H1 (cell line): Measurements from ENCODE around the gene ST3GAL3. TPM values are rescaled to one million over a fixed set of nuclear protein-coding genes. Genes with fewer than 3 reads are reported as not detected.

ENCODE experiments used
- CTCF ChIA-PET: fragments of 300-600 bp; sonication (Branson Sonifier 250); formaldehyde crosslinking; loops from one replicate; lab custom pipeline; 2021; ENCODE audit not compliant: partially characterized antibody; lab: Charles Lee
- POLR2A ChIA-PET: fragments of 300-600 bp; sonication (Branson Sonifier 250); formaldehyde crosslinking; loops from one replicate; lab custom pipeline; 2021; ENCODE audit warnings: inconsistent platforms; ENCODE audit not compliant: partially characterized antibody; lab: Charles Lee
- DNase-seq, 2 experiments: peaks; one replicate each; pipeline versions ENCODE4 v3.0.0 to v3.0.0-alpha.2; 2010 to 2022; ENCODE audit warnings: low spot score in 2 of 2, low read depth in 1 of 2, mixed read lengths in 1 of 2
- FAIRE-seq: peaks from 2 replicates; lab custom pipeline; 2011; peaks lifted over from hg19 to GRCh38; lab: Jason Lieb, UNC
- H2AFZ ChIP-seq: 2 replicates; pipeline ENCODE4 v1.8.1; 2012; ENCODE audit warnings: low read length, inconsistent platforms
- H2AK5ac ChIP-seq: 2 replicates; pipeline ENCODE4 v1.6.1; 2013; ENCODE audit warnings: low read depth, low read length
- H2BK120ac ChIP-seq: replicated peaks from 2 replicates; pipeline ENCODE3; 2013; ENCODE audit warnings: low read depth, low read length, inconsistent platforms
- H2BK12ac ChIP-seq: 2 replicates; pipeline ENCODE4 v1.6.1; 2013; ENCODE audit warnings: low read depth, low read length
- H2BK15ac ChIP-seq: 2 replicates; pipeline ENCODE4 v1.6.1; 2013; ENCODE audit warnings: low read length
- H2BK20ac ChIP-seq: 2 replicates; pipeline ENCODE4 v1.6.1; 2013; ENCODE audit warnings: low read length
- H2BK5ac ChIP-seq: 2 replicates; pipeline ENCODE4 v1.6.1; 2013; ENCODE audit warnings: low read depth, low read length
- H3K14ac ChIP-seq: 2 replicates; pipeline ENCODE4 v1.6.1; 2013; ENCODE audit warnings: inconsistent platforms; ENCODE audit not compliant: insufficient read length
- H3K18ac ChIP-seq: 2 replicates; pipeline ENCODE4 v1.6.1; 2013; ENCODE audit warnings: low read length; ENCODE audit errors: extremely low read depth
- H3K23ac ChIP-seq: 2 replicates; pipeline ENCODE4 v1.6.1; 2013; ENCODE audit warnings: inconsistent platforms; ENCODE audit not compliant: insufficient read length
- H3K23me2 ChIP-seq: 2 replicates; pipeline ENCODE4 v1.6.1; 2013; ENCODE audit warnings: low read depth, low read length
- H3K27ac ChIP-seq: 2 replicates; pipeline ENCODE4 v1.6.1; 2011; ENCODE audit warnings: low read depth, low read length, inconsistent platforms
- H3K27me3 ChIP-seq, 4 experiments: replicated peaks in 1 of 4; 1 replicate in 1 of 4; 2 replicates in 3 of 4; pipeline versions ENCODE4 v1.6.1 to v1.8.1; 2011 to 2013; ENCODE audit warnings: low read length in 3 of 4, mild to moderate bottlenecking in 3 of 4, inconsistent platforms in 2 of 4, mixed read lengths in 2 of 4, moderate library complexity in 1 of 4; ENCODE audit not compliant: control insufficient read depth in 3 of 4, insufficient read depth in 3 of 4; ENCODE audit errors: extremely low read depth in 1 of 4
- H3K36me3 ChIP-seq, 4 experiments: 2 replicates each; pipeline versions ENCODE4 v1.6.1 to v1.8.1; 2011 to 2013; ENCODE audit warnings: mild to moderate bottlenecking in 4 of 4, low read length in 3 of 4, moderate library complexity in 2 of 4, control low read depth in 1 of 4, inconsistent platforms in 1 of 4; ENCODE audit not compliant: insufficient read depth in 4 of 4, control insufficient read depth in 2 of 4
- H3K4ac ChIP-seq: replicated peaks from 2 replicates; pipeline ENCODE3; 2013; ENCODE audit warnings: low read length, low read depth, mixed read lengths, inconsistent platforms; ENCODE audit not compliant: insufficient read length
- H3K4me1 ChIP-seq, 4 experiments: replicated peaks in 1 of 4; 1 replicate in 1 of 4; 2 replicates in 3 of 4; pipeline versions ENCODE4 v1.6.1 to v1.8.1; 2011 to 2013; ENCODE audit warnings: low read length in 3 of 4, inconsistent platforms in 2 of 4, mixed read lengths in 1 of 4; ENCODE audit not compliant: insufficient read depth in 4 of 4, control insufficient read depth in 3 of 4
- H3K4me2 ChIP-seq, 2 experiments: 2 replicates each; pipeline versions ENCODE4 v1.6.1 to v1.8.1; 2011 to 2013; ENCODE audit warnings: low read depth in 2 of 2, low read length in 2 of 2, control low read depth in 1 of 2, inconsistent platforms in 1 of 2, mild to moderate bottlenecking in 1 of 2; ENCODE audit not compliant: insufficient read depth in 1 of 2
- H3K4me3 ChIP-seq, 4 experiments: fragments of 200-600, 300-600 bp in 1 of 4; sonication (generic), shearing (Covaris generic), sonication (Bioruptor Twin) in 1 of 4; 2 replicates each; pipeline versions ENCODE4 v1.5.1 to v1.8.1; 2011 to 2016; ENCODE audit warnings: low read length in 4 of 4, low read depth in 3 of 4, control low read depth in 2 of 4, inconsistent platforms in 2 of 4, mild to moderate bottlenecking in 2 of 4, mixed read lengths in 1 of 4, moderate library complexity in 1 of 4; ENCODE audit not compliant: insufficient read depth in 2 of 4; ENCODE audit errors: extremely low read depth in 1 of 4
- H3K56ac ChIP-seq: replicated peaks from 2 replicates; pipeline ENCODE3; 2013; ENCODE audit warnings: low read depth, mild to moderate bottlenecking, mixed read lengths, low read length, inconsistent platforms; ENCODE audit not compliant: insufficient read length
- H3K79me1 ChIP-seq: 2 replicates; pipeline ENCODE4 v1.6.1; 2013; ENCODE audit warnings: low read depth, low read length, control low read depth
- H3K79me2 ChIP-seq, 2 experiments: 2 replicates each; pipeline versions ENCODE4 v1.6.1 to v1.8.1; 2012 to 2013; ENCODE audit warnings: low read length in 2 of 2, mild to moderate bottlenecking in 2 of 2, inconsistent platforms in 1 of 2; ENCODE audit not compliant: insufficient read depth in 2 of 2, control insufficient read depth in 1 of 2
- H3K9ac ChIP-seq, 4 experiments: replicated peaks in 1 of 4; 1 replicate in 1 of 4; 2 replicates in 3 of 4; pipeline versions ENCODE4 v1.6.1 to v1.8.1; 2011 to 2013; ENCODE audit warnings: low read depth in 3 of 4, low read length in 3 of 4, control low read depth in 2 of 4, mild to moderate bottlenecking in 2 of 4, moderate library complexity in 2 of 4, inconsistent platforms in 1 of 4; ENCODE audit errors: extremely low read depth in 1 of 4
- H3K9me3 ChIP-seq, 2 experiments: 2 replicates each; pipeline versions ENCODE4 v1.6.1 to v1.8.1; 2012 to 2013; ENCODE audit warnings: mild to moderate bottlenecking in 2 of 2, moderate library complexity in 2 of 2, control low read depth in 1 of 2, inconsistent platforms in 1 of 2, low read depth in 1 of 2, low read length in 1 of 2, mixed read lengths in 1 of 2; ENCODE audit not compliant: insufficient read depth in 2 of 2
- H4K20me1 ChIP-seq, 2 experiments: replicated peaks in 1 of 2; 2 replicates each; pipeline versions ENCODE3 to v1.8.1; 2011 to 2013; ENCODE audit warnings: inconsistent platforms in 2 of 2, low read length in 2 of 2, mild to moderate bottlenecking in 1 of 2; ENCODE audit not compliant: insufficient read depth in 2 of 2, control insufficient read depth in 1 of 2
- H4K5ac ChIP-seq: 2 replicates; pipeline ENCODE4 v1.6.1; 2013; ENCODE audit warnings: low read length, low read depth, mixed read lengths, inconsistent platforms; ENCODE audit not compliant: insufficient read length
- H4K8ac ChIP-seq: 2 replicates; pipeline ENCODE4 v1.8.0; 2013; ENCODE audit warnings: mild to moderate bottlenecking, moderate library complexity, low read length, inconsistent platforms; ENCODE audit not compliant: insufficient read depth; ENCODE audit errors: extremely low read depth
- H4K91ac ChIP-seq: replicated peaks from 2 replicates; pipeline ENCODE3; 2013; ENCODE audit warnings: low read length, mixed read lengths, inconsistent platforms; ENCODE audit not compliant: insufficient read length
- BRCA1 ChIP-seq: IDR thresholded peaks from 2 replicates; pipeline ENCODE4 v1.6.1; 2012; ENCODE audit warnings: low read depth, low read length, improper control_type of control experiment
- CBX5 ChIP-seq: fragments of 300-800, 300-1000 bp; sonication (generic); IDR thresholded peaks from 2 replicates; pipeline ENCODE4 v1.7.1; 2016; ENCODE audit warnings: antibody characterized with exemption, low read length, low read depth
- CREB1 ChIP-seq: IDR thresholded peaks from 2 replicates; pipeline ENCODE4 v1.6.1; 2012; ENCODE audit warnings: inconsistent platforms
- CTBP2 ChIP-seq: IDR thresholded peaks from 2 replicates; pipeline ENCODE4 v1.7.0; 2011; ENCODE audit warnings: borderline replicate concordance, mild to moderate bottlenecking, moderate library complexity, mixed read lengths, low read length; ENCODE audit not compliant: insufficient read depth, insufficient read length
- GTF2F1 ChIP-seq: IDR thresholded peaks from 2 replicates; pipeline ENCODE4 v1.6.1; 2012; ENCODE audit warnings: low read depth, low read length, improper control_type of control experiment, borderline replicate concordance
- JUND ChIP-seq: IDR thresholded peaks from 2 replicates; pipeline ENCODE4 v1.6.1; 2011; ENCODE audit warnings: mild to moderate bottlenecking, improper control_type of control experiment, low read length
- POLR2A ChIP-seq, 2 experiments: IDR thresholded peaks; 1 replicate in 1 of 2; 2 replicates in 1 of 2; pipeline ENCODE4 v1.6.1; 2011; ENCODE audit warnings: low read depth in 2 of 2, low read length in 2 of 2, mild to moderate bottlenecking in 2 of 2; ENCODE audit errors: control extremely low read depth in 1 of 2
- RBBP5 ChIP-seq: IDR thresholded peaks from 2 replicates; pipeline ENCODE4 v1.7.1; 2012; ENCODE audit warnings: low read depth, mild to moderate bottlenecking, inconsistent platforms, low read length, moderate library complexity, borderline replicate concordance
- RFX5 ChIP-seq: IDR thresholded peaks from 2 replicates; pipeline ENCODE4 v1.6.1; 2011; ENCODE audit warnings: low read depth, low read length, improper control_type of control experiment, borderline replicate concordance
- SP1 ChIP-seq: IDR thresholded peaks from 2 replicates; pipeline ENCODE4 v1.6.1; 2011; ENCODE audit warnings: low read depth, low read length
- SUZ12 ChIP-seq: fragments of 200-600 bp; sonication (generic); IDR thresholded peaks from 2 replicates; pipeline ENCODE4 v1.6.1; 2012; ENCODE audit warnings: mild to moderate bottlenecking, inconsistent platforms, low read length, moderate library complexity, mixed read lengths
- TAF1 ChIP-seq: IDR thresholded peaks from 2 replicates; pipeline ENCODE4 v1.6.1; 2011; ENCODE audit warnings: mild to moderate bottlenecking, low read depth, low read length
- TAF7 ChIP-seq: optimal IDR thresholded peaks from 2 replicates; pipeline ENCODE3; 2011; ENCODE audit warnings: low read depth, mild to moderate bottlenecking, inconsistent platforms, low read length, moderate library complexity, borderline replicate concordance
- TBP ChIP-seq: IDR thresholded peaks from 2 replicates; pipeline ENCODE4 v1.6.1; 2011; ENCODE audit warnings: low read depth, low read length, improper control_type of control experiment
- WGBS, 2 experiments: shearing (Covaris generic) in 1 of 2; methylation state at CpG; one replicate each; pipeline versions ENCODE4 v1.1.6 to v1.1.7; 2013 to 2015; ENCODE audit warnings: low lambda C conversion rate in 2 of 2, mixed read lengths in 2 of 2, inconsistent platforms in 1 of 2, low coverage in 1 of 2, missing lambda C conversion rate in 1 of 2; ENCODE audit not compliant: insufficient replicate concordance in 2 of 2, insufficient coverage in 1 of 2, insufficient read length in 1 of 2; ENCODE audit errors: extremely low coverage in 1 of 2, missing lambda C conversion rate in 1 of 2; 5-methylcytosine and 5-hydroxymethylcytosine counted together
- polyA plus RNA-seq, 7 experiments: library from polyadenylated mRNA; depleted of rRNA in 3 of 7; stranded (reverse) in 5 of 7; unstranded in 2 of 7; fragments of >200 nt in 5 of 7; fragments of 200-250 nt in 2 of 7; gene quantifications; 1 replicate in 5 of 7; 2 replicates in 1 of 7; 4 replicates in 1 of 7; pipeline versions ENCODE4 v1.2.1 to v1.2.3, GENCODE V29; 2011 to 2013; ENCODE audit warnings: missing spikeins in 2 of 7, mixed read lengths in 2 of 7
- total RNA-seq: library from RNA; stranded (reverse); fragmentation: NEBNext Ultra II Directional; extraction: Animal tissue kit (Norgen Biotek cat#: 25700); gene quantifications from 2 replicates; pipeline ENCODE4 v1.2.1, GENCODE V29; 2021
- TF ChIP-seq, protein P1 (sequence below): IDR thresholded peaks from 2 replicates; pipeline ENCODE4 v1.6.1; 2011; ENCODE audit warnings: low read depth, mild to moderate bottlenecking, low read length; ENCODE audit not compliant: insufficient read depth

ST3GAL3 gene
- total and polyA plus RNA-seq, 2 of the 8 experiments (the other 6 are each of a cell fraction or from before 2014, with no cell fraction given): 6.8 to 7.0 TPM

DNA sequence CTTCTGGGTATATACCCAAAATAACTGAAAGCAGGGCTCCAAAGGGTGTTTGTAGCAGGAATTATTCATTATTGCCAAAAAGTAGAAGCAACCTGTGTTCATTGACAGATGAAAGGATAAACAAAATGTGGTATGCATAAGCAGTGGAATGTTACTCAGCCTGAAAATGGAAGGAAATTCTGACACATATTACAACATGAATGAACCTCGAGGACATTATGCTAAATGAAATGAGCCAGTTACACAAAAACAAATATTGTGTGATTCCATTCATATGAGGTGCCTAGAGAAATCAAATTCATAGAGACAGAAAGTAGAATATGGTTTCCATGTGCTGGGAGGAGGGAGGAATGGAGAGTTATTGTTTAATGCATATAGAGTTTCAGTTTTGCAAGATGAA, 140.0 kb downstream of the ST3GAL3 start:
- Histone ChIP-seq H2BK5ac (no peak overlapping the region), H2AK5ac (no peak overlapping the region), H3K27ac (no peak overlapping the region), H3K9me3 (peaks cover 5 to 11% of the 10 kb centered on the region in 2 experiments; a peak in 3 of 4 replicates), H3K27me3 (no peaks in the 10 kb centered on the region), H3K23ac (no peak overlapping the region), H3K4ac (no peak overlapping the region), H3K4me1 (peaks cover 0 to 2% (median under 1%) of the 10 kb centered on the region in 4 experiments; a peak in 2 of 7 replicates), H3K23me2 (no peaks in the 10 kb centered on the region), H3K4me3 (no peak overlapping the region), H4K91ac (no peak overlapping the region), H3K4me2 (no peak overlapping the region), H3K56ac (no peak overlapping the region), H2AFZ (no peak overlapping the region), H4K8ac (no peak overlapping the region), H2BK12ac (no peak overlapping the region), H3K79me1 (no peaks in the 10 kb centered on the region), H3K9ac (no peak overlapping the region), H4K20me1 (no peaks in the 10 kb centered on the region), H4K5ac (no peak overlapping the region), H2BK120ac (no peak overlapping the region), H3K18ac (no peak overlapping the region), H3K14ac (no peak overlapping the region), H3K79me2 (no peaks in the 10 kb centered on the region), H2BK15ac (no peak overlapping the region), H2BK20ac (no peak overlapping the region), H3K36me3 (peaks cover 0 to 16% (median 0%) of the 10 kb centered on the region in 4 experiments; a peak in 3 of 8 replicates)
- 82% methylated on average over 1 of the region's 1 CpG; no CpG with 5 or more reads in 1 of the 2 experiments for WGBS, 2 experiments
- no peak for FAIRE-seq
- POLR2A ChIA-PET: interaction anchor here (1.5 kb wide), 1 partner anchor 81 kb away, joined by 3 read pairs; no protein-coding TSS in a partner anchor
- DNase-seq: no peak
- CTCF ChIA-PET: no interaction called here
- TF ChIP-seq TAF7 (no peak), POLR2A (IDR thresholded peaks at IDR 0.05; ENCODE audit: control extremely low read depth in 1 of 2, low read depth in 2 of 2, low read length in 2 of 2) (no peak), TAF1 (no peak), SUZ12 (no peak), BRCA1 (no peak), CREB1 (no peak), SP1 (no peak), CBX5 (no peak), TBP (no peak), GTF2F1 (no peak), CTBP2 (no peak), JUND (no peak), RBBP5 (no peak), RFX5 (no peak)
- TF ChIP-seq, protein P1, sequence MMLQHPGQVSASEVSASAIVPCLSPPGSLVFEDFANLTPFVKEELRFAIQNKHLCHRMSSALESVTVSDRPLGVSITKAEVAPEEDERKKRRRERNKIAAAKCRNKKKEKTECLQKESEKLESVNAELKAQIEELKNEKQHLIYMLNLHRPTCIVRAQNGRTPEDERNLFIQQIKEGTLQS: no peak
